HG02623 (cell line): ENCODE results near the gene NR2F2.

ENCODE experiments used
- ATAC-seq: cut with Tn5 transposase; IDR thresholded peaks from one replicate; pipeline ENCODE4 v1.9.1; 2021; ENCODE audit warnings: moderate library complexity; ENCODE audit not compliant: unreplicated experiment

NR2F2 gene

GRCh38 chr15:96316953-96317629 lies 13.4 kb upstream of the NR2F2 start:
- no peak for ATAC-seq

GRCh38 chr15:96320107-96320506 lies 10.4 kb upstream of the NR2F2 start:
- ATAC-seq = no peak

DNA sequence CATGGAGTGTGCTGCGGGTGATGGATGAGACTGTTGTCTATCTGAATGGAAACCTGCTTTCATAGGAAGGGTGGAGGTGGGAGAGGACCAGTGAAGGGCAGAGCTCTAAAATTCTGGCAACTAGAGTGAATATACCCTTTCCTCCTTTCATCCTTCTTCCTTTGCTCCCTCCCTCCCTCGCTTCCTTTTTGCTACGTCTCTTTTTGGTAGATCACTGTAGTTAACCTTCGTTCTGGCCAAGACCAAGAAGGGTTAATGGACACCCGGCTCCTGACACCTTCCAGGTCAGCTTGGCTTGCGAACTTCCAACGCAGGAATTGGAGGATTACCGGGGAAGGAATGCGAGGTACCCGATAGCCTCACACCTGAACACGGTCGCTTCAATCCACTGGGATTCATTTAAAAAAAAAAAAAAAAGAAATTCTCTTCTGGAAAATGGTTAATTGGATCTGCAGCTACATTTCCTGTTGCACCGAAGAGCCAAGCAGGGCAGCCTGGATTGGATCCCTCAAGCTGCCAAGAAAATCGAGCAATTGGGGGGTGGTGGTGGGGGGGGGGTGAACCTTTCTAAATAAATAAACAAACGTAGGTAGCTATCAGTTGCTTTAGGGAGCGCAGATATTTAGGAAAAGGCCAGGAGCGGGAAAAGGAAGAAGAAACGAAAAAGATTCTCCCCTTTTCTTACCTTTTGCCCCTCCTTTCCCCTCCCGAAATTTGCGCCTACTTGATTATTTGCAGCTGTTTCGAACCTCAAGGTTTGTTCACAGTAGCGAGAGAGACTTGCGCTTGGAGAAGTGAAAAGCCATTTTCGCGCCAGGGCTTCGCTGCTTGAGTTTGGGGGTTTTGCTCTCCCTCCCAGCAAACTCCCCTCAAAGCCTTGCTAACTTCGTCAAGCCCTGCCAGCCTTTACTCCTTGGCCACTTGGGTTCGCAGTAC lies 9.5 kb upstream of the NR2F2 start:
- ATAC-seq = no peak

DNA sequence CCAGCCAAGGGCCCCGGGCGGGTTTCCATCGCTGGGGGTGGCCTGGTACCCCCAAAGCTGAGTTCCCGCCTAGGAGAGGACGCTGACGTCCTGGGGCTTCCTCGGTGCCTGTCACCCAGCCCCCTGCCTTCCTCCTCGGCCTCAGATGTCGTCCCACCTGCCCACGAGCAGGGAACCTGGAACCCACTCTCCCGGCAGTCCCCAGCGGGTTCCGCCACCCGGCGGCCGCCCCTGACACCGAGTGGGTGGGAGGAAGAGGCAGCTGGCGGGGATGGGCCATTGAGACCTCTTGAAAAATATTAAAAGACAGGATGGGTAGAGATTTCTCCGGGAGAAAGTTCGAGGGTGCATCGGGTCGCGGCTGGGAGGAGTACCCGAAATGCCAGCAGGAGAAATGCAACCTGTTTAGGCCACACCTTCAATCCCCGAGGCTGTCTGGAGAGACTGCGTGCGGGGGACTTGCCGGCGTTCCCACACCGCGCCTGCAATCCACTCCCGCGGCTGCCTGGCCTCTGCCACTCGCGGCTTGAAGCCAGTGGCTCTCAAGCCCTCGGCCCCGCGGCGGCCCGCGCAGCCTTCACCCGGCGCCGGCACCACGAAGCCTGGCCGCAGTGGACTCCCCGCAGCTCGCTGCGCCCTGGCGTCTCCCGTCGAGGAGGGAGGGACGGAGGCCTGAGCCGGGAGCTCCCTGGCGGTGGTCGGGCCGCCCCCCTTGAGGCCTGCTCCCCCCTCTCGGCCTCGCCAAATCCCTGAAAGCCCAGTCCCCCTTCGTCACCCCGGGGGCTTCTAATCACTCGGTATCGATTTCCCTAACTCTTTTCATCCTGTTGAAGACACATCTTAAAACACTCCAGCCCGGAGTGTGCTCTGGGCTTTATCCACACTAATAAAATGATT lies 8.6 kb upstream of the NR2F2 start:
- ATAC-seq = no peak

DNA sequence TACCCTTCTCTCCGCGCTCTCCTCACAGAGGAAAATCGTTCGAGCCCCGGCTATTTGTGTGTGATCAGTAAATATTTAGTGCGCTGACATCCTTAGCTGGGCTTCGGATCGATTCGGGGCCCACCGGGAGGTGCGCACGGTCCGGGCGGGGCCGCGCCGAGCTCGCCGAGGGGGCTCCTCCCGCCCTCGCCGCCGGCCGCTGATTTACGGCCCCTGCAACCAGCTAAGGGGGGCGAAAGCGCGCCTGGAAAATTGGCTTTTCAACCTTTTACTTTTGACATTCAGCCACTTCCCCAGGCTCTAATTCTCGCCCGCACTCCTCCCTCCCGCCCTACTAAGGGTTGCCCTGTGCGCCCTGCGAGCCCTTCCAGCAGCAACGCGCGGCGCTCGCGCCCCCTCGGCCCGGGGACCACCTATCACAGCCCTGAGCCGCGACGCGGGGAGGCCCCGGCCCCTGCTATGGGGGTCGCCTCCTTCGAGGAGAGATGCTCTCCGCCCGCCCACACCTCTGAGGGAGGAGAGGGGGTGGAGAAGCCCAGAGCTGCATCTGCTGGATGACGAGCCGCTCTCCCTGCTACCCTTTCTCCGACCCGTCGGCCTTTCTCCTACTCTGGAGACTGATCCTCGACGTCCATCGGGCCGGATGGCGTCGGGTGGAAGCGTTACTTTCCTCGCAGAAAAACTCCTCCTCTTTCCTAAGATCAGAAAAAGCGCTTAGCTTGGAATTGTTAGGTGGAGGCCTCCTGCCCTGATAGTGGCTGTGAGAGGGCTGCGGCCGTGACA lies 7.8 kb upstream of the NR2F2 start:
- no peak for ATAC-seq

- ATAC-seq = no peak
Observed at GRCh38 chr15:96323319-96324145, 7.0 kb upstream of the NR2F2 start.

DNA sequence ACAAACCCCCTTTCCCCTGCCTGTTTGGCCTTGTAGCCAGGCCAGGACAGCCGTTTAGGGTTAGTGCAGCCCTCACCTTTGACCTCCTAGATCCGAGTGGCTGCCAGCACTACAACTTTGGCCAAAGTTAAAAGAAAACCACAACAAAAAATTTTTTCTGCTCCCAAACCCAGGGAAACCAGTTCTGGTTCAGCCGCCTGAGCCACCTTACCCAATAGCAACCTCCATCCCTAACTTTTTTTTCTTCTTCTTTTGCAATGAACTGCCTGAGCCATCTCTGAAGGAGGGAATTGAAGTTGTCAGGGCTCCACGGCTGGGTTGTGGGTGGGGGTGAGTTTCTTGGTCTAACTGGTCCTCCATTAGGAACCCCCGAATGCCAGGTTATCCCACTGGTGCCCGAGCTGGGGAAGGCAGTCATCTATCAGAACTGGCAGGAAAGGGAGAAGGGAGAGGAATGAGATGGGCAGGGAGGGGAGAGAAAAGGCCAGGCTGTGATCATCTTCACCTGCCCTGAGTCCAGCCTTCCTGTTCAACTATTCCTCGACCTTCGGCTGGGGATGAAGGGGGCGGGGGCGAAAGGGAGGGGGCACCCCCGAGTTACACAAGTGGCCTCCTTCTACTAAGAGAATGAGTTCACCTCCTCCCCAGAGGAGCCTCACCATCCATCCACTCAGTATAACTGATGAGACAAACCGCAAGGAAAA lies 6.2 kb upstream of the NR2F2 start:
- ATAC-seq = no peak

GRCh38 chr15:96324940-96325540 lies 5.5 kb upstream of the NR2F2 start:
- ATAC-seq = no peak

GRCh38 chr15:96325541-96326327 lies 4.8 kb upstream of the NR2F2 start:
- no peak for ATAC-seq

DNA sequence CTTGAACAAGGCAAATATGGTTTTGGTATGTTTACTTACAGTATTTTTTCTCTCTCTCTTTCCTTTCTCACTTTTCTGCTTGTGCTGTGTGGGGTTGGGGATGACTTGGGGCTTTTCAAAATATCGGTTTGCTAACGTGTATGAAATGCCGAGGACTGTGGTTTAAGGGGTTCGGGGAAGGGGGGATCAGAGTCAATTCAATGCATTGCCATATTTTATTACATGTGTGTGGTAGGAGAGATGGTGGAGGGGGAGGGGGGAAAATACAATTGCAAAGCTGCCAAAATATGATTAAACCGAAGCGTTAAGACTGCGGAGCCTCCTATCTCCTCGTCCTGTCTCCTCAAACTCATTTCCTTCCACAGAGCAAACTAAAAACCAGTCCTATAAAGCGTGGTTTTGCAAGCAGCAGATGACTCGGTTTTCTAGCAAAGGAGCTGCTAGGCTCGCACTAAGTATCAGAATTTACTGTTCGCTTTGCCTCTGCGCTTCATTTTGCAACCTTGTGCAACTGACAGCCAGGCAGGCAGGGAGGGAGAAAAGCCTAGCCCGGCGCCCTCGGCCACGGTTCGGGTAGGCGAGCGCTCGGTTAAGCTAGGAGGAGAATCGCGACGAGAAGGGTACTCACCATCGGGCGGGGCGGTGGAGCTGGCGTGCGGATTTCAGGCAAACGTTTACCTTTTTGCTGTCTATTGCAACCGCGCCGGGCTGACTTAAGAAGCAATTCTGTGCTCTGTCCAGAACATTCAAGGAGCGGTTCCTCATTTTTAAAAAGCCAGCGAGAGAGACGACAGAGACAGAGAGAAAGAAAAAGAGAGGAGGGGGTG lies 4.0 kb upstream of the NR2F2 start:
- ATAC-seq = no peak

- ATAC-seq = no peak
Observed at GRCh38 chr15:96327155-96327741, 3.3 kb upstream of the NR2F2 start.

DNA sequence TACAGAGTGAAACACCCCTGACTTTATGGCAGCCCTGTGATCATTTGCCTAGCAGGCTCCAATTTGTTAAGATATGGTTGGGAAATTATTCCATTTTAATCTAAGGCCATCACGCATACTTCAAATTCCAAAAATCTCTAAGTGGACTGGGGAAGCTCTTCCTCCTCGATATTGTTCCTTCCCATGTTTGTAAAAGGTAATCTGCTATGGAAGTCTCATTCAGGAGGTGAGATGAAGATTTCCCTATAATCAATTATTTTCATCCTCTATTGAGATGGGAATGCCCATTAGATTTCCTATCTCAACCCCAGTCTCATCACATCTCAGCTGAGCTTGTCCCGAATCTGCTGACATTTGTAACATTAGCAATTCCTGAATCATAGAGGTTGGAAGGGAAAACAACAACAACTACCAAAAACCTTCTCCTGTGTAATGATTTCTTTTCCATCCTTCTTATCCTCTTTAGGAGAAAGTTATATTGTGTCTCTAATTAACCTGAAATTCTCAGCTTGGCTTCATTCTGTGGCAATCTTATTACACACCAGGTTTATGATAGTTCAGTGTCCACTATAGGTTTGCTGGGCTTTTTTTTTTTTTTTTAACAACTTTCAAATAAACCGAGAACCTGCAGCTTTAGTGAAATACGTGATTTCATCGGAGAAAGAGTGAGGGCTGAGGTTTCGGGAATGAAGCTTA lies 2.2 kb upstream of the NR2F2 start:
- ATAC-seq = no peak

DNA sequence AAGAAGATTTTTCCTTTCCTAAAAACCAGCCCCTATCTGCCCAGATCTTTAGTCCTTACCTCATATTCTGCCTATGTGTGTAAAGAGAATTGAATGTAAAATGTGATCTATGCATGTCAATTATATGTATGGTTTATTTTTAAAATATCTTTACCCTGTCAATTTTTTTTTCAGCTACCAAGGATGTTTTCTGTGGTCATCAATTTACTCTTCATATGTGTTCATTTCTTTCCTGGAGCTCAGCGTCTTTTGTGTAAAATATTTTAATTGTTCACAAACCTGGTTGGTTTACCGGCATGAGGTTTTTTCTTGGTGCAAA lies 1.7 kb upstream of the NR2F2 start:
- ATAC-seq = no peak

DNA sequence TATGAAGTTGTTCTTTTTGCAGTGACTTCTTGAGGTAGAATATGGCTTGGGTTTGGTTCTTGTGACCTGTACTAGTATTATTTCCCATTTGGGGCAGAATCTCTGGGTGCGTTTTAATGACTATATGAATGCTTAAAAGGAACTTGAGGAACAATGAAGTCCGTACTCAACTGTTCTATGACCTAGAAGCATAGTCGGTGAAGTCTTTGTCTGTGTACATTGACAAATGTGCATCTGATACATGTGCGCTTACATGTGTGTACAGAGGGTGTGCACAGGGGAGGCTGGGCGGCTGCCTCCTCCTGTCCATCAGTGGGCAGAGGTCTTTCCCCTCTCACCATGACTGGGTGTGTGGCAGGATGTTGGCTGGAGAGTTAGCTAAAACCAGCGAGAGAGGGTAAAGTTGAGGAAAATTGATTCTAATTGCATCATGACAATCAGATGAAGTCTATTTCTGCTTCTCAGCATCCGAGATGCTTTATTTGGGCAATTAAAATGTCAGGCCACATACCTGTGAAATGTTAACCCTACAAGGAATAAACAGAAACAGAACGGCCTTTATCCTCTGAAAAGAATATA lies 1.0 kb upstream of the NR2F2 start:
- ATAC-seq = no peak

- ATAC-seq = peak; percentile 24
Observed at GRCh38 chr15:96330064-96330449, 443 bp upstream of the NR2F2 start.
